ENCODE data around the gene OGDHL.

Gene OGDHL

DNA sequence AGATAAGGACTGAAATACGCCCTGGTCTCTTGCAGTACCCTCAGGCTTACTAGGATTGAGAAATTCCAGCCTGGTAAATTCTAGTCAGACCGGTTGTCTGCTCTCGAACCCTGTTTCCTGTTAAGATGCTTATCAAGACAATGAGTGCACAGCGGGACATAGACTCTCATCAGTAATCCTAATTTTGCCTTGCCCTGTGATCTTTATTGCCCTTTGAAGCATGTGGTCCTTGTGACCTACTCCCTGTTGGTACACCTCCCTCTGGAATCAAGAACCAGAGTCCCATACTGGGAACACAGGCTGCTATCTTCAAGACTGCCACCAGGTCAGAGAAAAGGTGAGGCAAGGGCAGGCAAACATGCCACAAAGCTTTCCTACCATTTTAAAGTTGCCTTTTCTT is 75.5 kb downstream of the OGDHL start:
- no peak for DNase-seq
